ENCODE measurements around the gene GADD45GIP1. TPM values are rescaled to one million over a fixed set of nuclear protein-coding genes. Genes with fewer than 3 reads are reported as not detected.

The GADD45GIP1 gene
- total RNA-seq = 10 to 100 TPM; 15.9 to 32.3 TPM

DNA sequence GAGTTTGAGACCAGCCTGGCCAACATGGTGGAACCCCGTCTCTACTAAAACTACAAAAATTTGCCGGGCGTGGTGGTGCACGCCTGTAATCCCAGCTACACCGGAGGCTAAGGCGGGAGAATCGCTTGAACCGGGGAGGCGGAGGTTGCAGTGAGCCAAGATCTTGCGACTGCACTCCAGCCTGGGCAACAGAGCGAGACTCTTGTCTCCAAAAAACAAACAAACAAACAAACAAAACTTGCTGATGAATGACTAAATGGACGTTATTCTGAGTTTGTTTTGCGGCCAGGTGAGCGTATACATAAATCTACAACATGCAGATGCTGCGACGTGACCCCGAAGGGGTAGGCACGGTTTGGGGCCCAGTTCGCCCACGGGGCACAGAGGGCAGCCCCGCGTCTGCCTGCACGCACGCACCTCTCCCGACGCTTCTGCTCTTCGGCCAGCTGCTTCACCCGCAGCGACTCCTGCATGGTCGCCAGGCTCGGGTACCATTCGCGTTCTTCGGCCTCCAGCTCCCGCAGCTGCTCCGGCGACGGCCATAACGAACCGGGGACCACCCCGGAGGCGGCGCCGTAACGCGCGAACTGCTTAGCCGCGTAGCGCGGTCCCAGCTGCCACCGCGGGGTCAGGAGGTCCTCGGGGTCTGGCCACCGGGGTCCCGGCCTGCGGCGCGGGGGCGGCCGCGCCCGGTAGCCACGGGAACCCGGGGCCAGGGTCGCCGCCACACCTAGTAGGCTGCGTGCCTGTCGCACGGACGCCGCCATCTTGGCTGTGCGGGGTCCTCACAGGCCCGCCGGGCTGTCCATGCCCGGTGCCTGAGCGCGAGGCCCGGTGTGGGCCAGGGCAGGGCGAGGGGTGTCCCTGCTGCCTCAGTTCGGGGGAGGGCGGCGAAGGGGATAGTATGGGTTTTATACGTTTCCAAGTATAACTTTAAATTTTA, at the start of gene GADD45GIP1:
GADD45GIP1 (minus strand) TSS at position 778 of the 943 bp plus-strand sequence; CDS start at position 767, 11 bp downstream.
- peak within 1 kb of the TSS; percentile 82 for H3K4me3 Mint-ChIP-seq

DNA sequence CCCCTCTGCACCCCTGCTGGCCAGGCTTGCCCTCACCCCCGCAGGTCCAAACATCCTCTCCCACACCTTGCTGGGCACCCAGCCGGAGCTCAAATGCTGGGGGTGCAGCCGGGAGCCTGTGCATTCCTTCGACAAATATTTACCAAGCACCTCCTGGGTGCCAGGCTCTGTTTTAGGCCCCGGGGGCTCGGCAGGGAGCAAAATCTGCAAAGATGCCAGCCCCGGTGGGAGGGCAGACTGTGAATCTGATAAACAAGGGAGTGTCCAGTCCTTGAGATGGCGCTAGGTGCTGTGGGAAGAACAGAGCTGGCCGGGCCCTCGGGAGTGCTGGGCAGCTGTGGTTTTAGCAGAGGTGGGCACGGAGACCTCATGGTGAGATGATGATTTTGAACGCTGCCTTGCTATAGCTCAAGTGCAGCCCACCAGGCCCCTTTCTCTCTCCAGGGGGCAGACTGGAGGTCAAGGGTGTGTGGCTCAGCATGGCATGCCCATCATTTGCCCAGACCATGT, 48.9 kb upstream of the GADD45GIP1 start:
- ATAC-seq (no peak), DNase-seq (ENCODE audit: low spot score) (no peak)
- Mint-ChIP-seq H3K4me3 (no peak overlapping the region), H3K27ac (no peak overlapping the region), H3K27me3 (peaks cover 10 to 25% of the 10 kb centered on the region in 2 donors), H3K36me3 (no peaks in the 10 kb centered on the region), H3K4me1 (ENCODE audit: low read depth in 2 of 2) (no peaks in the 10 kb centered on the region), H3K9me3 (no peaks in the 10 kb centered on the region)

More for the DNA sequence above, at the start of gene GADD45GIP1:
- no peaks in the 10 kb centered on the region for H3K27me3 Mint-ChIP-seq
- peaks cover 24 to 30% of the 10 kb centered on the region in 2 donors for H3K4me1 Mint-ChIP-seq (ENCODE audit: low read depth in 2 of 2)
- peak; percentile 88 for DNase-seq (ENCODE audit: low spot score)
- peak within 1 kb of the TSS; percentile 79 to 89 for H3K27ac Mint-ChIP-seq
- no peaks in the 10 kb centered on the region for H3K36me3 Mint-ChIP-seq
- H3K9me3 Mint-ChIP-seq = no peaks in the 10 kb centered on the region
- ATAC-seq = peak; percentile 97

- Mint-ChIP-seq H3K4me1 (ENCODE audit: low read depth in 2 of 2) (no peaks in the 10 kb centered on the region), H3K27me3 (peaks cover 10 to 23% of the 10 kb centered on the region in 2 donors), H3K9me3 (no peaks in the 10 kb centered on the region), H3K4me3 (no peak overlapping the region), H3K27ac (no peak overlapping the region), H3K36me3 (no peaks in the 10 kb centered on the region)
- DNase-seq (ENCODE audit: low spot score) = no peak
- no peak for ATAC-seq
These were observed 48.2 kb upstream of the GADD45GIP1 start for GRCh38 chr19:13005253-13005652.

- Mint-ChIP-seq H3K9me3 (no peaks in the 10 kb centered on the region), H3K4me1 (ENCODE audit: low read depth in 2 of 2) (no peaks in the 10 kb centered on the region), H3K27ac (no peak overlapping the region), H3K36me3 (no peaks in the 10 kb centered on the region), H3K4me3 (no peak overlapping the region), H3K27me3 (peaks cover 9 to 26% of the 10 kb centered on the region in 2 donors)
- DNase-seq (ENCODE audit: low spot score) (no peak), ATAC-seq (no peak)
These were observed 47.2 kb upstream of the GADD45GIP1 start for GRCh38 chr19:13004273-13004672.

DNA sequence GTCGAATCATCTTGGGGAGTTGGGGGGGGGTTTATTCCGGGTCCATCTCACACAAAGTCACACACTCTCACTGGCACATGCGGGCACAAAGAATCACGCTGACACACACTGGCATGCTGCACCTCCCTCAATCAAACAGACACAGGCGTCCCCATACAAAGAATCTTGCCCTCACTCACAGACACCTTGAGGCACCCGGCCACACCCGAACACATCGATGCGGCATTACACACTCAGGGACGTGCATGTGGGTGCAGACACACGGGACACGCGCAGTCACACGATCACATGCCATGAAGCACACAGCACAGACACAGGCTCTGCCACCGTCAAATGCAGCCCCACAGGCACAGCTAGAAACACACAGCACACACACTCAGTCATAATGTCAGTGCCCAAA, 46.1 kb upstream of the GADD45GIP1 start:
- Mint-ChIP-seq H3K9me3 (no peaks in the 10 kb centered on the region), H3K4me1 (ENCODE audit: low read depth in 2 of 2) (no peaks in the 10 kb centered on the region), H3K27ac (no peak overlapping the region), H3K36me3 (no peaks in the 10 kb centered on the region), H3K27me3 (peaks cover 11 to 25% of the 10 kb centered on the region in 2 donors), H3K4me3 (no peak overlapping the region)
- ATAC-seq (no peak), DNase-seq (ENCODE audit: low spot score) (no peak)

- no peaks in the 10 kb centered on the region for H3K36me3 Mint-ChIP-seq
- H3K27me3 Mint-ChIP-seq = peaks cover 17 to 27% of the 10 kb centered on the region in 2 donors
- H3K27ac Mint-ChIP-seq = no peak overlapping the region
- no peaks in the 10 kb centered on the region for H3K4me1 Mint-ChIP-seq (ENCODE audit: low read depth in 2 of 2)
- no peak overlapping the region for H3K4me3 Mint-ChIP-seq
- DNase-seq (ENCODE audit: low spot score) = no peak
- ATAC-seq = no peak
- no peaks in the 10 kb centered on the region for H3K9me3 Mint-ChIP-seq
These were observed 45.3 kb upstream of the GADD45GIP1 start for GRCh38 chr19:13002166-13002898.

DNA sequence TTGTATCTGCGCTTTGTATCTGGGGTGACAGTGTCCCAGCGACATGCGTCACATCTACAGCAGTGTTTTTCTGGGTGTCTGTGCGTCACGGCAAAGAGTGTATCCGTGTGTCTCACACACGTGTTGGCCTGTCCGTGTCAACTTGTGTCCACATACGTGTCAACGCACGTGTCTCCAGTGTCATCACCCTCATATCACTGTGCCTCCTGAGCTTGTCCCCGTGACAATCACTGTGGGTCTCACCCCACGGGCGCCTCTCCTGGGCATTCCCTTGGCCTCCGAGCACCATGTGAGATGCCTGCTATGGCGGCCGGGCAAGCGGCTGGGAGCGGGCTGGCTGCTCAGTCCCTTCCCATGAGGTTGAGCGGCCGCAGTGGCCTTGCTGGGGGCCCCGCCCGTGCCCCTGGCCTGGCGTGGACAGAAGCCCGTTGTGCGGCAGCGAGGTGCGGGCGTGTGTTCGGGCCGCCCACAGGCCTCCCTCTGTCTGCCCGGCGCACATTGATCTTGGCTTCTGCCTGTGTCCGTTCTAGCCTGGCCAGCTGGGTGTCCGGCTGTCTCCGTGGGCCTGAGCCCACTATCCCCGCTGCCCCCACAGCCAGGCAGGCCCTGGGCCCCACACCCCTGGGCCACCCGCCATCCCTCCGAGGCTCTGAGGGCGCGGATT, 44.6 kb upstream of the GADD45GIP1 start:
- ATAC-seq (no peak), DNase-seq (ENCODE audit: low spot score) (no peak)
- peaks cover 17 to 29% of the 10 kb centered on the region in 2 donors for H3K27me3 Mint-ChIP-seq

GRCh38 chr19:13001166-13001501, 44.1 kb upstream of the GADD45GIP1 start:
- Mint-ChIP-seq H3K36me3 (no peaks in the 10 kb centered on the region), H3K4me1 (ENCODE audit: low read depth in 2 of 2) (peaks cover 0 to under 1% of the 10 kb centered on the region in 2 donors), H3K4me3 (no peak overlapping the region), H3K27me3 (peaks cover 17 to 29% of the 10 kb centered on the region in 2 donors), H3K9me3 (no peaks in the 10 kb centered on the region), H3K27ac (no peak overlapping the region)
- no peak for DNase-seq (ENCODE audit: low spot score)
- ATAC-seq = no peak

More for the DNA sequence above, 44.6 kb upstream of the GADD45GIP1 start:
- Mint-ChIP-seq H3K27ac (no peak overlapping the region), H3K4me1 (ENCODE audit: low read depth in 2 of 2) (no peaks in the 10 kb centered on the region), H3K9me3 (no peaks in the 10 kb centered on the region), H3K4me3 (no peak overlapping the region), H3K36me3 (no peaks in the 10 kb centered on the region)

- H3K36me3 Mint-ChIP-seq = peaks cover 5% of the 10 kb centered on the region
- no peak overlapping the region for H3K27ac Mint-ChIP-seq
- peaks cover 32% of the 10 kb centered on the region in 2 donors for H3K27me3 Mint-ChIP-seq
- H3K4me1 Mint-ChIP-seq (ENCODE audit: low read depth in 2 of 2) = peaks cover 7 to 8% of the 10 kb centered on the region in 2 donors
- H3K9me3 Mint-ChIP-seq = no peaks in the 10 kb centered on the region
- peak overlapping the region; percentile 17 for H3K4me3 Mint-ChIP-seq
- no peak for ATAC-seq
- no peak for DNase-seq (ENCODE audit: low spot score)
These were observed 41.2 kb upstream of the GADD45GIP1 start for GRCh38 chr19:12997967-12998940.

DNA sequence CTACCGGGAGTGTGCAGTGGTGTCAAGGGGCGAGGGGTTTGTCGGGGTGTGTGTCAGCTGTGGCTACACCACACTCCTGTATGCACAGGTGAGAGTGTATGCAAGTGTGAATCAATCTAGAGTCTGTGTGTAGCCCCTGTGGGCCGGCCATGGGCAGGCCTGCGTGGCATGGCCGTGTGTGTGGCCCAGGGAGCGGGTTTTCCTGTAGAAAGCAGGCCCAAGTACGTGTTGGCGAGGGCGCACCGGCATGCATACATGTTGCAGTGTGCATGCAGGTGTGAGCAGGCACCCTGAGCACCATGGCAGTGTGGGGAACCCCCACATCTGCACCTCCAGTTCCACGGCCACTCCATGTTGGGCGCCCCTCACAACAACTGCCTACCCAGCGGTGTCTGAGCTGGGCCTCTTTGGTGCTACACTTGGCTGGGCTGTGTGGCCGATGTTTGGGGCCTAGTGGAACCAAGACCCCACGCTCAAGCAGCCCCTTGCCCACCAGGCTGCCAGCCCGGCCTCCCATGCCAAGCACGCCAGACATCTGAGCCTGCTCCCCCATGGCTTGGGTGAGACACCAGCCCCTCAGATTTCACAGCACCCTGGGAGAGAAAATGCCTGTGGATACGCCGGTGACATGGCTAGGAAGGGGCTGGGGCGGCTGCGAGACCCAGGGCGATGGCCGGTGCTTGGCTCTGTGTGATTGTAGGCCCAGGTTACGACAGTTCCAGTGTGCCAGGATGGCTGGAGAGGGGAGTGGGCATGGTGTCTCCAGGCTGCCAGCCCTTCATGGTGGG, 40.4 kb upstream of the GADD45GIP1 start:
- peaks cover 5% of the 10 kb centered on the region for H3K36me3 Mint-ChIP-seq
- H3K4me3 Mint-ChIP-seq = peak overlapping the region; percentile 30
- peaks cover 7 to 8% of the 10 kb centered on the region in 2 donors for H3K4me1 Mint-ChIP-seq (ENCODE audit: low read depth in 2 of 2)
- DNase-seq (ENCODE audit: low spot score) (no peak), ATAC-seq (no peak)
- H3K9me3 Mint-ChIP-seq = no peaks in the 10 kb centered on the region
- peaks cover 29 to 32% of the 10 kb centered on the region in 2 donors for H3K27me3 Mint-ChIP-seq
- H3K27ac Mint-ChIP-seq = no peak overlapping the region

DNA sequence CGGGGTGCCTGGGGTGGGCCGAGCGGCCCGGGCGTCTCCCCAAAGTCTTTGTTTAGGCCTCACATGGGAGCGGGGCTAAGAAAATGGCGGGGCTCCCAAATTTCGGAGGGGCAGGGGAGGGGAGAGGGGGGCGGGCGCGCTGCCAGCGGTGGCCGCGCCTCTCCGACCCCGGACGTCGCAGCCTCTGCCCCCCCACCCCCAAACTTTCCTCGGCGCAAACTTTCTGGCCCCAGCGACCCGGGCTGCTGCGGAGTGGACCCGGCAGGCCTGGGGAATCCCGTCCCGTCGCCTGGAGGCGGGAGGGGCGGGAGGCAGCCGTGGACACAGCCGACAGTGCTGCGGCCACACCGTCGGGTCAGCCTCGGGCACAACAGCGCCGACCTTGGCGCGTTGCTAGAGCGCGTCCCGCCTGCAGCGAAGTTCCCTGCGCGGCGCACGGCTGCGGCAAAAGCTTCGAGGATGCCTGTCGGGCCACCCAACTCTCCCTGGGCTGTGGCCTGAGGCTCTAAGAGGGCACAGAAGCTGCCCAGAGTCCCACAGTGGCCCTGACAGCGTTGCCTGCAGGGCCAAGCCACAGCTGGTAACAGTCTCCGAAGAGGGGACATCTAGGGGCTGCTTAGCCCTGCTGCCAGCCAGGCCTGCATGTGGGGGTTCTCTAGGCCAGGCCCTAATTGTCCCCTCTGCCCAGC, 39.5 kb upstream of the GADD45GIP1 start:
- Mint-ChIP-seq H3K4me3 (peak overlapping the region; percentile 30), H3K4me1 (ENCODE audit: low read depth in 2 of 2) (peaks cover 7 to 8% of the 10 kb centered on the region in 2 donors), H3K36me3 (peaks cover 5% of the 10 kb centered on the region), H3K9me3 (no peaks in the 10 kb centered on the region), H3K27me3 (peaks cover 29 to 32% of the 10 kb centered on the region in 2 donors), H3K27ac (no peak overlapping the region)
- ATAC-seq = no peak
- no peak for DNase-seq (ENCODE audit: low spot score)

All from natural killer cell treated with Interleukin-12 subunit alpha and Interleukin-12 subunit beta and Interleukin-15 and Interleukin-18, amount 100 ng/mL, for 72 hours (primary cell).